Thyroid gland (tissue), 4 donors: Measurements from ENCODE around the gene NFAM1.

Source experiments
- POLR2A ChIP-seq, 2 donors: fragments of 450-650 bp; IDR thresholded peaks; one replicate each; pipeline ENCODE4 v1.6.1; 2017; ENCODE audit warnings: antibody characterized with exemption in 2 of 2, mild to moderate bottlenecking in 2 of 2, moderate library complexity in 1 of 2
- TF ChIP-seq, protein P1 (sequence below), 6 experiments: fragments of 200-600 bp in 3 of 6; fragments of 450-650 bp in 3 of 6; sonication (generic) in 3 of 6; IDR thresholded peaks; one replicate each; pipeline ENCODE4 v1.5.1; 2016 to 2019; ENCODE audit warnings: antibody characterized with exemption in 6 of 6, mild to moderate bottlenecking in 2 of 6, inconsistent platforms in 1 of 6, moderate library complexity in 1 of 6

DNA sequence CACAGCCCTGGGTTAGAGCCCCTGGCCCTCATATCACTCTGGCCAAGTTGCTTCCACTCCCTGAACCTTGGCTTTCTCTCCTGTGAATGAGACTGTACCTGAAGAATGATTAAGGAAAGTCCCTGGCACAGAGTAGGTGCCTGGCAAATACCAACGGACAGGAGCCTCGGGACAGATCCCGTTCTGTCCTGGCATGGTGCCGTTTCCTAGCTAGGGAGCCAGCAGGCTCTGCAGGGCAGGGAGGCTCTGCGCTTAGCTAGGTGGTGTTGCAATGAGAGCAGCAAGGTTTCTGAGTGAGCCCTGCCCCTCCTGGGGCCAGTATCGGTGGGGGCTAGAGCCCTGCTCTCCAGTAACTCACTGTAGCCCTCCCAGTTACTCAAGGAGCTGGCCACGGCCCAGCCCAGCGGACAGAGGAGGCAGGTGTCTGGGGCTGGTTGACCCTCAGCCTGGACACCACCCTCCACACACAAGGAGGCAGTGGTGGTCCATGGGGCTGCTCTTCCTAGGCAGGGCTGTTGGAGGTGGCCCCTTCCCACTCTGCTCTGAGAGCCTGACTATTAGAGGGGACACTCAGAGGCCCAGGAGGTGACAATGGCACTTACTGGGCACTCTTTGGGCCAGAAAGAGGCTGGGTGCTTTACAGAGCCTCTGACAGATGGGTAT, 74.4 kb downstream of the NFAM1 start:
- TF ChIP-seq POLR2A (IDR thresholded peaks at IDR 0.05): no peak
- TF ChIP-seq, protein P1, sequence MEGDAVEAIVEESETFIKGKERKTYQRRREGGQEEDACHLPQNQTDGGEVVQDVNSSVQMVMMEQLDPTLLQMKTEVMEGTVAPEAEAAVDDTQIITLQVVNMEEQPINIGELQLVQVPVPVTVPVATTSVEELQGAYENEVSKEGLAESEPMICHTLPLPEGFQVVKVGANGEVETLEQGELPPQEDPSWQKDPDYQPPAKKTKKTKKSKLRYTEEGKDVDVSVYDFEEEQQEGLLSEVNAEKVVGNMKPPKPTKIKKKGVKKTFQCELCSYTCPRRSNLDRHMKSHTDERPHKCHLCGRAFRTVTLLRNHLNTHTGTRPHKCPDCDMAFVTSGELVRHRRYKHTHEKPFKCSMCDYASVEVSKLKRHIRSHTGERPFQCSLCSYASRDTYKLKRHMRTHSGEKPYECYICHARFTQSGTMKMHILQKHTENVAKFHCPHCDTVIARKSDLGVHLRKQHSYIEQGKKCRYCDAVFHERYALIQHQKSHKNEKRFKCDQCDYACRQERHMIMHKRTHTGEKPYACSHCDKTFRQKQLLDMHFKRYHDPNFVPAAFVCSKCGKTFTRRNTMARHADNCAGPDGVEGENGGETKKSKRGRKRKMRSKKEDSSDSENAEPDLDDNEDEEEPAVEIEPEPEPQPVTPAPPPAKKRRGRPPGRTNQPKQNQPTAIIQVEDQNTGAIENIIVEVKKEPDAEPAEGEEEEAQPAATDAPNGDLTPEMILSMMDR (IDR thresholded peaks at IDR 0.05): peak in 1 of 6 experiments; percentile 8
